GM12878 (cell line): Measurements from ENCODE around the gene MYL6B.

Experiments used
- CTCF ChIP-seq, 3 experiments: IDR thresholded peaks in 2 of 3; conservative IDR thresholded peaks in 1 of 3; 2 replicates each; pipeline ENCODE4 v1.5.1; 2011; ENCODE audit warnings: low read depth in 3 of 3, low read length in 3 of 3, mild to moderate bottlenecking in 3 of 3, control low read depth in 2 of 3, moderate library complexity in 2 of 3, inconsistent platforms in 1 of 3, mixed read lengths in 1 of 3; ENCODE audit not compliant: control insufficient read depth in 2 of 3, insufficient read depth in 1 of 3; ENCODE audit errors: extremely low read depth in 1 of 3
- EED ChIP-seq: sonication (generic); IDR thresholded peaks from 2 replicates; pipeline ENCODE4 v1.6.1; 2016; ENCODE audit warnings: antibody characterized with exemption, low read depth
- EP300 ChIP-seq, 2 experiments: fragments of 150-350 bp in 1 of 2; IDR thresholded peaks; 2 replicates each; pipeline ENCODE4 v1.6.1; 2011 to 2012; ENCODE audit warnings: low read depth in 2 of 2, low read length in 2 of 2, borderline replicate concordance in 1 of 2, improper control_type of control experiment in 1 of 2, inconsistent platforms in 1 of 2; ENCODE audit not compliant: control insufficient read depth in 1 of 2
- MLLT1 ChIP-seq: fragments of 450-650 bp; IDR thresholded peaks from 2 replicates; pipeline ENCODE4 v1.6.1; 2016; ENCODE audit warnings: mild to moderate bottlenecking
- POLR2A ChIP-seq: IDR thresholded peaks from 2 replicates; pipeline ENCODE4 v1.6.1; 2011; ENCODE audit warnings: low read depth, mild to moderate bottlenecking, low read length
- RB1 ChIP-seq: fragments of 450-650 bp; formaldehyde crosslinking; IDR thresholded peaks from 2 replicates; pipeline ENCODE4 v1.6.1; 2017; ENCODE audit warnings: mild to moderate bottlenecking, borderline replicate concordance
- REST ChIP-seq: IDR thresholded peaks from 2 replicates; pipeline ENCODE4 v1.6.1; 2012; ENCODE audit warnings: mild to moderate bottlenecking, low read depth, low read length
- TAF1 ChIP-seq: IDR thresholded peaks from 2 replicates; pipeline ENCODE4 v1.6.1; 2011; ENCODE audit warnings: mild to moderate bottlenecking, low read depth, low read length, borderline replicate concordance
- YY1 ChIP-seq: IDR thresholded peaks from 2 replicates; pipeline ENCODE4 v1.6.1; 2011; ENCODE audit warnings: low read depth, mild to moderate bottlenecking, low read length

- TF ChIP-seq POLR2A: peak; percentile 93
- no peak for TF ChIP-seq EP300 (IDR thresholded peaks at IDR 0.05; ENCODE audit: borderline replicate concordance in 1 of 2, control insufficient read depth in 1 of 2, low read depth in 2 of 2, low read length in 2 of 2)
- TF ChIP-seq YY1: peak; percentile 92
- TF ChIP-seq CTCF (IDR thresholded peaks at IDR 0.05 in 2 of 3, conservative IDR thresholded peaks at IDR 0.05 in 1 of 3; ENCODE audit: control insufficient read depth in 2 of 3, extremely low read depth in 1 of 3, insufficient read depth in 1 of 3, low read depth in 3 of 3, low read length in 3 of 3): no peak
- no peak for TF ChIP-seq MLLT1
- 0 out of 2 replicates have a peak, but pooled peaks have one; percentile 8 for TF ChIP-seq EED
- no peak for TF ChIP-seq RB1
- TF ChIP-seq REST: no peak
- TF ChIP-seq TAF1: 0 out of 2 replicates have a peak, but pooled peaks have one; percentile 49
Measured at GRCh38 chr12:56152132-56152755, at the start of gene MYL6B.
